HG03108 (cell line): ENCODE data around the gene HS3ST3B1.

Experiments used
- ATAC-seq: cut with Tn5 transposase; IDR thresholded peaks from one replicate; pipeline ENCODE4 v1.9.1; 2021; ENCODE audit warnings: moderate library complexity; ENCODE audit not compliant: unreplicated experiment

Gene HS3ST3B1

GRCh38 chr17:14303343-14304221 lies 2.7 kb downstream of the HS3ST3B1 start:
- ATAC-seq, result no peak

- no peak for ATAC-seq
Measured at GRCh38 chr17:14304222-14304772, 3.4 kb downstream of the HS3ST3B1 start.

GRCh38 chr17:14304773-14305517 lies 4.1 kb downstream of the HS3ST3B1 start:
- no peak for ATAC-seq

- ATAC-seq, result no peak
Measured at GRCh38 chr17:14305785-14306496, 5.1 kb downstream of the HS3ST3B1 start.

GRCh38 chr17:14306596-14306995 lies 5.7 kb downstream of the HS3ST3B1 start:
- no peak for ATAC-seq

GRCh38 chr17:14307560-14308024 lies 6.7 kb downstream of the HS3ST3B1 start:
- ATAC-seq, result no peak

GRCh38 chr17:14308636-14308964 lies 7.7 kb downstream of the HS3ST3B1 start:
- no peak for ATAC-seq

GRCh38 chr17:14308965-14309879 lies 8.3 kb downstream of the HS3ST3B1 start:
- peak; percentile 77 for ATAC-seq

GRCh38 chr17:14310101-14310500 lies 9.2 kb downstream of the HS3ST3B1 start:
- no peak for ATAC-seq

GRCh38 chr17:14310605-14311004 lies 9.7 kb downstream of the HS3ST3B1 start:
- no peak for ATAC-seq

GRCh38 chr17:14311186-14311705 lies 10.4 kb downstream of the HS3ST3B1 start:
- no peak for ATAC-seq

GRCh38 chr17:14311981-14312380 lies 11.1 kb downstream of the HS3ST3B1 start:
- no peak for ATAC-seq

GRCh38 chr17:14312522-14312921 lies 11.6 kb downstream of the HS3ST3B1 start:
- no peak for ATAC-seq

GRCh38 chr17:14316126-14316832 lies 15.4 kb downstream of the HS3ST3B1 start:
- no peak for ATAC-seq

GRCh38 chr17:14317383-14317782 lies 16.5 kb downstream of the HS3ST3B1 start:
- ATAC-seq, result no peak

GRCh38 chr17:14318109-14318917 lies 17.4 kb downstream of the HS3ST3B1 start:
- no peak for ATAC-seq

GRCh38 chr17:14318918-14319205 lies 18.0 kb downstream of the HS3ST3B1 start:
- no peak for ATAC-seq

GRCh38 chr17:14320098-14320497 lies 19.2 kb downstream of the HS3ST3B1 start:
- no peak for ATAC-seq
